Glutamatergic neuron (in vitro differentiated cells): Measurements from ENCODE around the gene HOXC9. TPM values are rescaled to one million over a fixed set of nuclear protein-coding genes. Genes with fewer than 3 reads are reported as not detected.

ENCODE experiments used
- DNase-seq: peaks from one replicate; pipeline ENCODE4 v3.0.0; 2022
- H3K27ac Mint-ChIP-seq: one replicate; pipeline ENCODE4 v1.8.0; 2020; ENCODE audit warnings: mild to moderate bottlenecking, mixed read lengths, inconsistent platforms; ENCODE audit not compliant: unreplicated experiment
- H3K27me3 Mint-ChIP-seq: one replicate; pipeline ENCODE4 v1.8.0; 2020; ENCODE audit warnings: mild to moderate bottlenecking, moderate library complexity, mixed read lengths, inconsistent platforms; ENCODE audit not compliant: unreplicated experiment
- H3K36me3 Mint-ChIP-seq: one replicate; pipeline ENCODE4 v1.8.0; 2020; ENCODE audit warnings: mild to moderate bottlenecking, mixed read lengths, inconsistent platforms; ENCODE audit not compliant: unreplicated experiment
- H3K4me1 Mint-ChIP-seq: one replicate; pipeline ENCODE4 v1.8.0; 2020; ENCODE audit warnings: mild to moderate bottlenecking, low read depth, mixed read lengths, inconsistent platforms; ENCODE audit not compliant: unreplicated experiment
- H3K4me3 Mint-ChIP-seq: one replicate; pipeline ENCODE4 v1.8.0; 2020; ENCODE audit warnings: mild to moderate bottlenecking, mixed read lengths, inconsistent platforms; ENCODE audit not compliant: unreplicated experiment
- H3K9me3 Mint-ChIP-seq: one replicate; pipeline ENCODE4 v1.8.0; 2020; ENCODE audit warnings: mild to moderate bottlenecking, moderate library complexity, mixed read lengths, inconsistent platforms; ENCODE audit not compliant: unreplicated experiment
- total RNA-seq: library from RNA; stranded (reverse); fragmentation: NEBNext Ultra II Directional; extraction: Animal tissue kit (Norgen Biotek cat#: 25700); gene quantifications from one replicate; pipeline ENCODE4 v1.2.1, GENCODE V29; 2021; ENCODE audit not compliant: unreplicated experiment
- TF ChIP-seq, protein P1 (sequence below): fragments of 200-600 bp; sonication (generic); IDR thresholded peaks from one replicate; pipeline ENCODE4 v1.5.0; 2021; ENCODE audit not compliant: partially characterized antibody, unreplicated experiment

HOXC9 gene
- total RNA-seq, 1 donor from 2014 or later = not detected

DNA sequence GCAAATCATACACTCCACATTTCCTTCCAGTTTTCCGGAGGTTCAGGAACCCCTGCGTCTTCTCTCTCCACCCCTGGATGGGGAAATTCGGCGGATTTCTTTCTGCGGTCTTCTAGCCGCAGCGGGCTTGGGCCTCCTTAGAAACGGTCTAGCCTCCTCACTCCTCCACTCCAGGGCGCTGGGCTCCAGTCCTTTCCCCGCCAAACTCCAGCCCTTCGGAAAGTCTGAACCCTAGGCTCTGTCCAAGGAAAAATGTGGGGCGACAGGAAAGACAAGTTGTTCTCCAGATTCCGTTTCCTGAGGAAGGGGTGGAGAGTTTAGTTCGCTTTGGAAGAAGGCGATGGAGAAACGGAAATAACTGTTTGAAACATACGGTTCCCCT is 16.4 kb upstream of the HOXC9 start:
- Mint-ChIP-seq H3K9me3 (peaks cover 8% of the 10 kb centered on the region), H3K36me3 (no peaks in the 10 kb centered on the region), H3K27ac (no peak overlapping the region), H3K4me3 (no peak overlapping the region), H3K27me3 (peaks cover 53% of the 10 kb centered on the region), H3K4me1 (no peaks in the 10 kb centered on the region)
- no peak for DNase-seq
- TF ChIP-seq, protein P1, sequence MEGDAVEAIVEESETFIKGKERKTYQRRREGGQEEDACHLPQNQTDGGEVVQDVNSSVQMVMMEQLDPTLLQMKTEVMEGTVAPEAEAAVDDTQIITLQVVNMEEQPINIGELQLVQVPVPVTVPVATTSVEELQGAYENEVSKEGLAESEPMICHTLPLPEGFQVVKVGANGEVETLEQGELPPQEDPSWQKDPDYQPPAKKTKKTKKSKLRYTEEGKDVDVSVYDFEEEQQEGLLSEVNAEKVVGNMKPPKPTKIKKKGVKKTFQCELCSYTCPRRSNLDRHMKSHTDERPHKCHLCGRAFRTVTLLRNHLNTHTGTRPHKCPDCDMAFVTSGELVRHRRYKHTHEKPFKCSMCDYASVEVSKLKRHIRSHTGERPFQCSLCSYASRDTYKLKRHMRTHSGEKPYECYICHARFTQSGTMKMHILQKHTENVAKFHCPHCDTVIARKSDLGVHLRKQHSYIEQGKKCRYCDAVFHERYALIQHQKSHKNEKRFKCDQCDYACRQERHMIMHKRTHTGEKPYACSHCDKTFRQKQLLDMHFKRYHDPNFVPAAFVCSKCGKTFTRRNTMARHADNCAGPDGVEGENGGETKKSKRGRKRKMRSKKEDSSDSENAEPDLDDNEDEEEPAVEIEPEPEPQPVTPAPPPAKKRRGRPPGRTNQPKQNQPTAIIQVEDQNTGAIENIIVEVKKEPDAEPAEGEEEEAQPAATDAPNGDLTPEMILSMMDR = no peak

DNA sequence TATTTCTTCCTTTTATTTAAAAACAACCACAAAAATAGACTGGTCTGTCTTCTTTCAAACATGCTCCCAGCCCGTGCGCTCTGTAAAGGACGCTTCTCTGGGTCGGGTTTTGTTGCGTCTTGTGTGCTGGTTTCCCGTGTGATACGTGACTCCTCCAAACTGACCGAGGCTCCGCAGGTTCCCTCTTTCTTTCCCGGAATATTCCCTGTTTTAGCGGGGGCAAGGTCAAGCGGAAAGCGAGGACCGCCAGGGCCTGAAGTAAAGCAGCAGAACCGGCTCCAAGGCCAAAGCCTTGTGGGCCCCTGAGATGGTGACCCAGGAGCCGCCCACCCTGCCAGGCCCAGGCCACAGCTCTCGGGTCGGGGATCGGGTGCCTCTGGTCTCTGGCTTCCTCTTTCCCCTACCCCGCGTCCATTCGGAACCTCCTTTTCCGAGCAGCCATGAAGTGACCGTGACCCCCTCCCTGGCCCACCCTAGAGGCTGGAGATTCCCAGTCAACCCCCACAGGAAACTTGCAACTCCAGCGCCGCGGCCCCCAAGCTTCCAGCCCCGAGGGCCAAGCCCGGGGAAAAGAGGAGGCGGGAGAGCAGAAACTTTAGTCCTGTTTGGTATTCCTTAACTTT is 15.9 kb upstream of the HOXC9 start:
- no peak for DNase-seq
- H3K4me3 Mint-ChIP-seq = no peak overlapping the region
- H3K27me3 Mint-ChIP-seq = peaks cover 54% of the 10 kb centered on the region

DNA sequence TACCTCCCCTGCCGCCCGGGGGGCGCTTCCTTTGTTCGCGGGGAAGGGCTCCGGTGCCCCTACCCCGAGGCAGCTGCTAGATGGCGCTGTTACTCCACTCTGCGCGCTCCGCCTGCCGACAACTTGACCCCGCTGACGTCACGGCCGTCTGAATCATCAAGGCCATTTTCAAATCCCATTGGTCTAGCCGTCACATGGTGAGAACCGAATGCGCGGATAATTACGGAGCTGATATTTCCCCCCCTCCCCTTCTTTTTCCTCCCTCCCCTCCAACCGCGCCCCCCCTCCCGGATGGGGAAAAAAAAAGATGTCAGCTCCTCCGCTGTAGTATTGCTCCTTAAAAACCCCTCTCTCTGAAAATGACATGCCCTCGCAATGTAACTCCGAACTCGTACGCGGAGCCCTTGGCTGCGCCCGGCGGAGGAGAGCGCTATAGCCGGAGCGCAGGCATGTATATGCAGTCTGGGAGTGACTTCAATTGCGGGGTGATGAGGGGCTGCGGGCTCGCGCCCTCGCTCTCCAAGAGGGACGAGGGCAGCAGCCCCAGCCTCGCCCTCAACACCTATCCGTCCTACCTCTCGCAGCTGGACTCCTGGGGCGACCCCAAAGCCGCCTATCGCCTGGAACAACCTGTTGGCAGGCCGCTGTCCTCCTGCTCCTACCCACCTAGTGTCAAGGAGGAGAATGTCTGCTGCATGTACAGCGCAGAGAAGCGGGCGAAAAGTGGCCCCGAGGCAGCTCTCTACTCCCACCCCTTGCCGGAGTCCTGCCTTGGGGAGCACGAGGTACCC is 14.9 kb upstream of the HOXC9 start, which contains the start of gene HOXC10:
HOXC10 (plus strand) TSS at position 246 of the 791 bp plus-strand sequence; CDS start at position 360, 114 bp downstream.
- H3K4me1 Mint-ChIP-seq = no peaks in the 10 kb centered on the region
- DNase-seq = peak; percentile 91
- no peak within 1 kb of the TSS for H3K4me3 Mint-ChIP-seq

More for the DNA sequence above, 15.9 kb upstream of the HOXC9 start:
- TF ChIP-seq, protein P1 = no peak
- Mint-ChIP-seq H3K36me3 (no peaks in the 10 kb centered on the region), H3K9me3 (peaks cover 8% of the 10 kb centered on the region), H3K4me1 (no peaks in the 10 kb centered on the region), H3K27ac (no peak overlapping the region)

DNA sequence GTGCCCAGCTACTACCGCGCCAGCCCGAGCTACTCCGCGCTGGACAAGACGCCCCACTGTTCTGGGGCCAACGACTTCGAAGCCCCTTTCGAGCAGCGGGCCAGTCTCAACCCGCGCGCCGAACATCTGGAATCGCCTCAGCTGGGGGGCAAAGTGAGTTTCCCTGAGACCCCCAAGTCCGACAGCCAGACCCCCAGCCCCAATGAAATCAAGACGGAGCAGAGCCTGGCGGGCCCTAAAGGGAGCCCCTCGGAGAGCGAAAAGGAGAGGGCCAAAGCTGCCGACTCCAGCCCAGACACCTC is 14.3 kb upstream of the HOXC9 start:
- no peaks in the 10 kb centered on the region for H3K4me1 Mint-ChIP-seq
- H3K36me3 Mint-ChIP-seq = no peaks in the 10 kb centered on the region
- peaks cover 59% of the 10 kb centered on the region for H3K27me3 Mint-ChIP-seq
- TF ChIP-seq, protein P1 = no peak
- peaks cover 7% of the 10 kb centered on the region for H3K9me3 Mint-ChIP-seq
- H3K27ac Mint-ChIP-seq = no peak overlapping the region
- DNase-seq = no peak
- H3K4me3 Mint-ChIP-seq = no peak overlapping the region

More for the DNA sequence above, 14.9 kb upstream of the HOXC9 start, which contains the start of gene HOXC10:
- TF ChIP-seq, protein P1 = peak; percentile 60
- Mint-ChIP-seq H3K27me3 (peaks cover 57% of the 10 kb centered on the region), H3K27ac (no peak within 1 kb of the TSS), H3K36me3 (no peaks in the 10 kb centered on the region), H3K9me3 (peaks cover 9% of the 10 kb centered on the region)
